NCI-H2029 treated with DMSO at 0.1 percent for 48 hours (cell line): ENCODE data around the gene GRK4.
"Not testable (repeated sequence)": the region's sequence is repeated elsewhere in the genome, so short reads cannot be mapped to it uniquely, and the experiment has no call there.

Experiments
- DNase-seq: peaks from one replicate; lab custom pipeline; 2025; lab: John Stamatoyannopoulos, UW

Gene GRK4

DNA sequence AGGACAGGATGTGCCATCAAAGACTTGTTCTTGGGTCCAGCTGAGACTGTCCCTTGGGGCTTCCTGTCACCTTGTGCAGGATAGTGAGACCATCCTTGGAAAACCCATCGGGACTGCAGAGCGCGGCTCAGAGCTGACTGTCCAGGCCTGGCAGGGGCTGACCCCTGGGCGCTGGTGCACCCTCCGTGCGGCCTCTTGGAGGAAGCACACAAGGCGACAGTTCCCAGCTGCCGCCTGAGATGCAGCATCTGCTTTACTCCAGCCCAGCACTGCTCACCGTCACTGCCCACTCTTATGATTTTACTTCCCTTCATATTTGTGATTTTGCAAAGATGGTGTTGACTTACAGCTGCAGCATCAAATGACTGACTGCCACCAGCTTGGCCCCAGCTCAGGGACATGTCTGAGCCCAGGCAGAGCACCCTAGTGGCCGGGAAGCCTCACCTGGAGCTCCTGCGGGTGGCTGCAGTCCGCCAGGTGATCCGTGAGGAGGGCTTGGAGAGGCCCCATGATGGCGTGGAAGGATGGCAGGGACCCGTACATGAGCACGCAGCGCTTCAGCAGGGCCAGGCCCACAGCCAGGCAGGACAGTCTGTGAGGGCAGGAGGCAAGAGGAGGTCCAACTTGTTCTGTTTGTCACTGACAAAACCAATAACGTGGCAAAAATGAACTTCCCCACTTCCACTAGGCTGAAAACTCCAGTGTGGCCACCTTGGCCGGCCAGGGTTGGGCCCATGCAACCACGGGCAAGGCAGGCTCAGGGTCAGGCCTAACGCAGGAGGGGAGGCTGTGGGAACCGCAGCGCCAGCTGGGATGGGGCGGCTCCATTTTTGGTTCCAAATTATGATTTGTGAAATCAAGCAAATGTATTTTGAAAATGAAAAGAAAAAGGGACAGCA, 22.0 kb upstream of the GRK4 start:
- DNase-seq, result no peak

- no peak for DNase-seq
Observed at GRCh38 chr4:2942037-2942531, 21.3 kb upstream of the GRK4 start.

- no peak for DNase-seq
Observed at GRCh38 chr4:2942532-2943363, 20.6 kb upstream of the GRK4 start.

- no peak for DNase-seq
Observed at GRCh38 chr4:2943364-2944090, 19.8 kb upstream of the GRK4 start.

GRCh38 chr4:2944091-2944482, 19.3 kb upstream of the GRK4 start:
- DNase-seq, result no peak

DNA sequence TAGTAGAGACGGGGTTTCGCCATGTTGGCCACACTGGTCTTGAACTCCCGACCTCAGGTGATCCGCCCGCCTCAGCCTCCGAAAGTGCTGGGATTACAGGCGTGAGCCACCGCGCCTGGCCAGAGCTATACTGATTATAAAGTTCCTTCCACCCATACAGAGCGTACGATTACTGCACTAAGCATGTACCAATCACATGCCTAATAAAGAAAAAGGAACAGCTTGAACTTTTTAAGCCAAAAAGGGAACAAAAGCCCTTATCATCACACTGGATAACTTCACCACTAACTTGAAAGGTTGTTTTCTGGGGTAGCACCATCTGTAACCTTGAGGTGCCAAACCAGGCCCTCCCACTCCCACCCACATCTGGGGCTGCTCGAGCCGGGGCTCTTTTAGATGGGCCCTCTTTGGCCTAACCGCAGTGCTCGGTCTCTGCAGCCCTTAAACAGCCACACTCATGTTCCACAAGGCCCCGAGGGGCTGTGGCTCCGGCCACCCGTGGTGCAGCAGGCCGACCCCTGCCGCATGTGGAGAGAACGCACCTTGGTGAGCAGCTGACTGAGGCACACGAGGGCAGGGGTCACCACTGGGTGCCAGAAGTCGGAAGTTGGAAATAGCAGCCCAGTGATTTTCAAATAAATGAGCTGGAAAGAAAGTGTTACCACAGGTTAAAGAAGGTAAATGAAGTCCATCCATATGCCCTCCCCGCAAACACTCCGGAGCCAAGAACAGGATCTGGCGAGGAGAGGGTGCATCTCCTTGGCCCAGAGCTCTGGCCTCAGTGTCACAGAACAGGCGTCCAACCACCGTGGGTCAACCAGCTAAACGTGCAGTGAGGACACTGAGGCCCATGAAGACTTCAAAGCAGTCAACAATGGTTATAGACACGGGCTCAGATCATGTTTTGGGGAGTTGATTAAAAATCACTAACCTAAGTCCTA, 18.5 kb upstream of the GRK4 start:
- DNase-seq, result no peak

DNA sequence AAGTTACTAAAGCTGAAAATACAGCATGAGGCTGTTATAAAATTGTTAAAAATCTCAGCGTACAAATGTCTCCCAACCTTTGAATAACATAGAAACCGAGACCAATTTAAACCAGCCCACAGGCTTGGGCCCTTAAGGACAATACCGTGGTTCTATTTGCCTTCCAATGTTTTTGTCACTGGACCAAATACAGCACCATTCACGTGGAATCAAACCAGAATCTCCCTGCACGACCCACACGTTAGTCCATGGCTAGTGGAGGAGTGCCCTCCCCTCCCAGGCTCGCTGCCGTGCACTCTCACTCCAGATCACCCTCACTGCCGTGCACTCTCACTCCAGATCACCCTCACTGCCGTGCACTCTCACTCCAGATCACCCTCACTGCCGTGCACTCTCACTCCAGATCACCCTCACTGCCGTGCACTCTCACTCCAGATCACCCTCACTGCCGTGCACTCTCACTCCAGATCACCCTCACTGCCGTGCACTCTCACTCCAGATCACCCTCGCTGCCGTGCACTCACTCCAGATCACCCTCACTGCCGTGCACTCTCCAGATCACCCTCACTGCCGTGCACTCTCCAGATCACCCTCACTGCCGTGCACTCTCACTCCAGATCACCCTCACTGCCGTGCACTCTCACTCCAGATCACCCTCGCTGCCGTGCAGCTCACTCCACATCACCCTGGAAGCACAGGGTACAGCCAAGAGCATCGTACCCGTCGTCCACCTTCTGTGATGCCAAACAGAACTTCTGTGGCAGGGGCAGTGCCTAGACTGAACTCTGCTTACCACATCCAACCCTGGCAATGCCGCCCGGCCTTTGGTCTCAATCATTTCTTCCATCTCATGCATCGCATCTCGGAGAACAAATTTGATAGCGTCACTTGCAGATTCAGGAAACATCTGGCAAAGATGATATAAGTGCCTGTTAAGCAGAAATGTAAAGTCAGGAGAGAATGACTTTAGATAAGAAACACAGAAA, 17.5 kb upstream of the GRK4 start:
- not testable (repeated sequence) for DNase-seq

DNA sequence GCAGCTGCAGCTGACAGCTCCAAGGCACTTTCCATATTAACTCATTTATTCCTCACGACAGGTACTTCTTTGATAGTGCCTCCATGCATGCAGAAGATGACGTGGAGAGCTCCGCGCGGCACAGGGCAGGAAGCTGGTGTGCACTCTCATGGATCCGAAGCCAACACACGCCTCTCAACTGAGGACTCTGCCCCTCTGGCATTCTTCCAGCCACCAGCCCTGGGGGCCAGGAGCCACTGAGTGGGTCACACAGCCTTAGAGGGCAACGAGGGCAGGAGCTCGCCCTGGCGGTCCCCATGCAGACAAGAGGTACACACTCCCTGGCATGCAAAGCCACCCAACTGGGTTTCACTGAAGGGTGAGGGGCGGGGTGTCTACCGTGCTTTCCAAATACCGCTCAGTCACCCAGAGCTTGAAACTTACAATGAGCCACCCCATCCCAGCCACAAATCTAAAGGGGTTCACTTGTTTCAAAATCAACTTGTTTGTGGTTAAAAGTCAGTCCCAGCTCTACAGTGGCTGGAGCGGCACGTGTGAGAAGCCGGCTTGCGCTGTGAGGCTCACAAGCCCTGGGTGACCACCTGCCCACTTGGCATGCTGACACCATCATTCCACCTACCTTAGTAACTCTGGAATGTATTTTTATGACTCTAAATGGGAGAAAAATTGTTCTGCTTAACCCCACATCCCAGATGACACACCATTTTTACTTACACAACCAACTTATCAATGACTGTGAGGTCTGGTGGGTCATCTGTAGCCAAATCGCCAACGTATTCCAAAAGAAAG, 16.4 kb upstream of the GRK4 start:
- DNase-seq, result no peak

DNA sequence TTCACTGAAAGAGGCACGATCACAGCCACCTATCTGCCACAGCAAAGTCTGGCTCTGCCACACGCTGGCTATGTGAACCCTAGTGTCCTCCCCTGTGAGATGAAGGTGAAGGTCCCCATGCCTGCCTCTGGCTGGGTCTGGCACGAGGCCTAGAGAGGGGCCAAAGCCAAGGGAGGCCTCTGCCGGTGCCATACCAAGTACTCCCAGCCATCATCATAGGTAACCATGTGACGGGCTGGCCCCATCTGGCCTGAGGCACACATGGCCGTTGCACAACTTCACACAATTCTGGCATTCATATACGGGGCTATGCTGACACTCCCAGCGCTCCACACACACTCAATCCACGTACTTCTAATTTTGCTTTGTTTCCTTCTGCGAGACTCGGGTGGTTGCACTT, 15.4 kb upstream of the GRK4 start:
- no peak for DNase-seq

- DNase-seq, result no peak
Observed at GRCh38 chr4:2948895-2949781, 14.2 kb upstream of the GRK4 start.

- DNase-seq, result no peak
Observed at GRCh38 chr4:2949782-2950125, 13.6 kb upstream of the GRK4 start.

GRCh38 chr4:2950221-2950989, 13.0 kb upstream of the GRK4 start:
- DNase-seq, result no peak

- DNase-seq, result no peak
Observed at GRCh38 chr4:2953496-2953895, 9.9 kb upstream of the GRK4 start.

- no peak for DNase-seq
Observed at GRCh38 chr4:2954358-2955185, 8.8 kb upstream of the GRK4 start.

- not testable (repeated sequence) for DNase-seq
Observed at GRCh38 chr4:2955186-2956044, 8.0 kb upstream of the GRK4 start.
